Mesodermal cell (in vitro differentiated cells): ENCODE data around the gene MYH8.
A peak's percentile ranks its signal among the peaks of the same experiment; 100 is the strongest.

ENCODE experiments used
- H3K27ac ChIP-seq: 2 replicates; pipeline ENCODE4 v1.7.0; 2013; ENCODE audit warnings: mild to moderate bottlenecking, low read depth, low read length, moderate library complexity; ENCODE audit not compliant: severe bottlenecking
- H3K36me3 ChIP-seq: 2 replicates; pipeline ENCODE4 v1.7.1; 2013; ENCODE audit warnings: mild to moderate bottlenecking, low read length, moderate library complexity; ENCODE audit not compliant: control insufficient read depth, insufficient read depth
- H3K4me1 ChIP-seq: one replicate; pipeline ENCODE4 v1.7.1; 2013; ENCODE audit warnings: mild to moderate bottlenecking, low read length; ENCODE audit not compliant: insufficient read depth, control insufficient read depth, poor library complexity, severe bottlenecking
- H3K4me3 ChIP-seq: 2 replicates; pipeline ENCODE4 v1.7.0; 2013; ENCODE audit warnings: low read length, control low read depth, mild to moderate bottlenecking; ENCODE audit not compliant: insufficient read depth, poor library complexity, severe bottlenecking; ENCODE audit errors: extremely low read depth
- H3K9me3 ChIP-seq: 2 replicates; pipeline ENCODE4 v1.7.1; 2013; ENCODE audit warnings: mild to moderate bottlenecking, low read length, moderate library complexity; ENCODE audit not compliant: control insufficient read depth
- WGBS, 2 experiments: methylation state at CpG; one replicate each; pipeline ENCODE4 v1.1.5; 2013; ENCODE audit warnings: missing lambda C conversion rate in 2 of 2; ENCODE audit not compliant: insufficient coverage in 2 of 2; 5-methylcytosine and 5-hydroxymethylcytosine counted together

MYH8 gene

GRCh38 chr17:10384175-10384574, 37.6 kb downstream of the MYH8 start:
- Histone ChIP-seq H3K9me3 (no peaks in the 10 kb centered on the region), H3K4me3 (no peak overlapping the region), H3K4me1 (peaks cover 2% of the 10 kb centered on the region), H3K27ac (peak overlapping the region; percentile 33), H3K36me3 (no peaks in the 10 kb centered on the region)
- 82 to 97% methylated on average over 6 of the region's 8 CpGs for WGBS, 2 experiments

DNA sequence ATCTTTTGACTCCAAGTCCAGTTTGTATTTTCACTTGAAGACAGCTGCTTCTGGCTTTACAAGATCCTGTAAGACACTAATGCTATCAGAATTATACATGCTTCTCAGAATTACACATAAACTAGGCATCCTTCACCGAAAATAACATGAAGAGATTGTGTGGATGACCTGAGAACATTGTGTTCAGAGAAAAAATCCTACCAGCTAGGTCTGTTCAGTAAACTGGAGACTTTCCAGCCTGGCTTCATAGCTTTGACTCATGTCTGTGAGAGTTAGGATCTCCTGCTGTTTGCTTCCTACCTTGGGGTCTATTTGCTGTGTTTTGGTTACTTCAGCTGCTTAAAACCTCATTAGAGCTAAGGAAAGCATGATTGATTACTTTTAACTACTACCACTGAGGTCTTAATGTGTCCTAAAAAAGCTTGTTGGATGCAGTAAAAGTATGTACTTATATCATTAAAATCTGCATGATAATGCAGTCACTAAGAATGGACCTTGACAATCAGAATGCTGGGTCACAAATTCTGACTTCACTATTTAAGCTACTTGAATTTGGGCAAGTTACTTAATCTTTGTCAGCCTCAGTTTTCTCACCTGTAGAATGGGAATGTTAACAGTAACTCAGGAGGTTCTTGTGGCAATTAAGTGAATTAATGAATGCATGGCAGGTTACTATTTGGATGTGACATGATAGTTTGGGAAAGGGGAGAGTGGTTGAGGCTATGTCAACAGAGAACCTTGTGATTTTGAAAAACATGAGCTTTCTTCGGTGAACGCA, 40.9 kb downstream of the MYH8 start:
- H3K4me1 ChIP-seq, result peaks cover 2% of the 10 kb centered on the region
- no peak overlapping the region for H3K4me3 ChIP-seq
- 97 to 100% methylated on average over 2 to 3 of the region's 3 CpGs for WGBS, 2 experiments
- H3K27ac ChIP-seq, result no peak overlapping the region
- no peaks in the 10 kb centered on the region for H3K36me3 ChIP-seq
- H3K9me3 ChIP-seq, result no peaks in the 10 kb centered on the region

GRCh38 chr17:10372906-10373305, 48.8 kb downstream of the MYH8 start, which contains the start of gene MYH13:
MYH13 (minus strand) TSS chr17:10373006; CDS start chr17:10364530, 8,476 bp downstream.
- Histone ChIP-seq H3K27ac (no peak within 1 kb of the TSS), H3K36me3 (no peaks in the 10 kb centered on the region), H3K4me1 (no peaks in the 10 kb centered on the region), H3K9me3 (no peaks in the 10 kb centered on the region), H3K4me3 (no peak within 1 kb of the TSS)
- 83 to 87% methylated on average over 5 of the region's 5 CpGs for WGBS, 2 experiments

DNA sequence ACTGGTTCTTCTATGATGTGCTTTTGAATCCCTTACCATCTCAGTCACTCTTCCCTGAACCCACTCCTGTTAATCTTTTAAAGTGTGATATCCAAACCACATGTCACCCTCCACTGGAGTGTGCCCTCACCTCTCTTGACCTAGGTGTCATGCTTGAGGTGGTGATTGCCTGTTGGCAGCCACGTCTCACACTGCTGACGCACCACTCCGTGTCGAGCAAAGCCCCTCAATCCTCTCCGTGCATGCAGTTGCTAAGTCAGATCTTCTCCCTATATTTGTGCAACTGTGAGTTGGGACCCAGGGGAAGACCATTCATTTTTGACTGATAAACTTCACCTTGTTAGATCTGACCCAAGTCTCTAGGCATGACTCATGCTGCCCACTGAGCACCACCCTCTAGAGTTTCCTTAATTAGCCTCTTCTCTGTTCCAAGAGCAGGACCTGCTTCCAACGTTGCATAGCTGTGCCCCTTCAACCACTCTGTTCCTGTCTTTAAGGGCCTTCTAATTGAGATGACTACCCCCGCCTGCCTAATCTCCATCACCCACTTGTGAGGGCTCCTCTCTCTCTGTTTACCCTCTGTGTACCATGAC, 51.6 kb downstream of the MYH8 start:
- 73 to 88% methylated on average over 4 to 7 of the region's 7 CpGs for WGBS, 2 experiments
- Histone ChIP-seq H3K4me1 (no peaks in the 10 kb centered on the region), H3K36me3 (no peaks in the 10 kb centered on the region), H3K9me3 (no peaks in the 10 kb centered on the region), H3K27ac (no peak overlapping the region), H3K4me3 (no peak overlapping the region)

DNA sequence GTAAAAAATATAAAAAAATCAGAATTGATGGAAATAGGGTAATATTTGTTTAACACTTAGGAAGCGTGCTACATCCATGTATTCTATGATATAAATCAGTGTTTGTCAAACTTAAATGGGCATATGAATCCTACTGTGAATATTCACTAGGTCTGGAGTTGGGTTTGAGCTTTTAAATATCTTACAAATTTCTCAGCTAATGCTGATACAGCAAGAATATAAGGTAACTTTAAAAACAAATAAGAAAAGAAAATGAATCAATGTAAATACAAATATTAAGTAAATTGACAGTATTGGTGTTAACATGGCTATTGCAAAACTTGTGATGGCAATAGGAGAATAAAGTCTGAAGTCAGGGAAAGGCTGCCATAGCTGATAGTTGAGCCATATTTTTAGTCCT, 52.5 kb downstream of the MYH8 start:
- no CpG with 5 or more reads among the region's 1 CpG for WGBS, 2 experiments
- H3K4me3 ChIP-seq, result no peak overlapping the region
- no peak overlapping the region for H3K27ac ChIP-seq
- H3K4me1 ChIP-seq, result no peaks in the 10 kb centered on the region
- no peaks in the 10 kb centered on the region for H3K36me3 ChIP-seq
- H3K9me3 ChIP-seq, result no peaks in the 10 kb centered on the region

- H3K4me1 ChIP-seq, result no peaks in the 10 kb centered on the region
- H3K9me3 ChIP-seq, result no peaks in the 10 kb centered on the region
- no peaks in the 10 kb centered on the region for H3K36me3 ChIP-seq
- WGBS, 2 experiments, result 100% methylated on average over 2 of the region's 3 CpGs; no CpG with 5 or more reads in 1 of the 2 experiments
- H3K27ac ChIP-seq, result no peak overlapping the region
- no peak overlapping the region for H3K4me3 ChIP-seq
Observed at GRCh38 chr17:10368561-10368960, 53.2 kb downstream of the MYH8 start.

GRCh38 chr17:10360578-10360977, 61.2 kb downstream of the MYH8 start:
- no peaks in the 10 kb centered on the region for H3K36me3 ChIP-seq
- H3K27ac ChIP-seq, result no peak overlapping the region
- H3K4me1 ChIP-seq, result no peaks in the 10 kb centered on the region
- H3K4me3 ChIP-seq, result no peak overlapping the region
- H3K9me3 ChIP-seq, result no peaks in the 10 kb centered on the region

DNA sequence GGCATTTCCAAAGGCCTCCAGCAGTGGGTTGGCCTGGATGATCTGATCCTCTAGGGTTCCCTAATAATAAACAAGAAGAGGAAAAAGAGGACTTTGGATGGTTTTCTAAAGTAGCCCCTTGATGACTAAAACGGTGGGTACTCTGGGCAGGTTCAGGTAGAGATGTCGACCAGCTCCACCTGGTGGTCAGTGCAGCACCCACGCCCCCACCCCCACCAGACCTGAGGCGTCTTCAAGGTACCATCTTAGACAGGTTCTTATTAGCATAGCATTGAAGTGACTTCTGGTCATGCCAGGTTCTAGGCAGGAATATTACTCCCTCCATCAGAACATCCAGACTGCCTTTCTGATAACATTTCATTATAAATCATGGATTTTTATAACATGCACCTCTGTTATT, 64.0 kb downstream of the MYH8 start:
- Histone ChIP-seq H3K4me3 (no peak overlapping the region), H3K4me1 (no peaks in the 10 kb centered on the region), H3K27ac (no peak overlapping the region), H3K9me3 (no peaks in the 10 kb centered on the region), H3K36me3 (no peaks in the 10 kb centered on the region)
- 0 to 30% methylated on average over 1 to 2 of the region's 4 CpGs for WGBS, 2 experiments

GRCh38 chr17:10354651-10355050, 67.1 kb downstream of the MYH8 start:
- no peaks in the 10 kb centered on the region for H3K36me3 ChIP-seq
- H3K4me1 ChIP-seq, result no peaks in the 10 kb centered on the region
- H3K27ac ChIP-seq, result no peak overlapping the region
- H3K9me3 ChIP-seq, result no peaks in the 10 kb centered on the region
- H3K4me3 ChIP-seq, result no peak overlapping the region
- 83 to 85% methylated on average over 6 to 7 of the region's 9 CpGs for WGBS, 2 experiments

DNA sequence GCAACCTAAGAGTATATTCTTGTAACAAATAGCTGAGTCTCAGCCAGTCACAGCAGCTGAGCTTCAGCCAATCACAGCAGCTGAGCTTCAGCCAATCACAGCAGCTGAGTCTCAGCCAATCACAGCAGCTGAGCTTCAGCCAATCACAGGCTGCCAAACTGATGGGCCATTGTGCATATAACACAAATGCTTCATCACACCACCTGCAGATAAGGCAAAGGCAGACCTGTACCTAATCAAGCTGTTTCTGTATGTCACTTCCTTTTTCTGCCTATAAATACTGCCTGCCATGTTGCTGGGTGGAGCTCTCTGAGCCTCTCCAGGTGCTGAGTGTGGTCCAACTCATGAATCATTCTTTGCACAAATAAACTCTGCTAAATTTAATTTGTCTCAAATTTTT, 68.9 kb downstream of the MYH8 start:
- Histone ChIP-seq H3K4me1 (no peaks in the 10 kb centered on the region), H3K4me3 (no peak overlapping the region), H3K27ac (no peak overlapping the region), H3K36me3 (no peaks in the 10 kb centered on the region), H3K9me3 (no peaks in the 10 kb centered on the region)

GRCh38 chr17:10349403-10349802, 72.3 kb downstream of the MYH8 start:
- Histone ChIP-seq H3K36me3 (no peaks in the 10 kb centered on the region), H3K9me3 (no peaks in the 10 kb centered on the region), H3K4me3 (no peak overlapping the region), H3K4me1 (no peaks in the 10 kb centered on the region), H3K27ac (no peak overlapping the region)
- WGBS, 2 experiments, result 93 to 100% methylated on average over 1 of the region's 1 CpG
